Activated CD4-positive, alpha-beta T cell treated with anti-CD3 and anti-CD28 coated beads for 4 hours (primary cell): ENCODE results near the gene PDE3A.
"Not testable (repeated sequence)": the region's sequence is repeated elsewhere in the genome, so short reads cannot be mapped to it uniquely, and the experiment has no call there.

ENCODE experiments used
- DNase-seq, 2 donors: peaks; one replicate each; pipeline ENCODE4 v3.0.0-alpha.2; 2020

The PDE3A gene

GRCh38 chr12:20560935-20561334 lies 192.6 kb downstream of the PDE3A start:
- DNase-seq, result no peak

- no peak for DNase-seq
These were observed 193.5 kb downstream of the PDE3A start for GRCh38 chr12:20561871-20562270.

GRCh38 chr12:20567413-20567812 lies 199.1 kb downstream of the PDE3A start:
- DNase-seq, result no peak

GRCh38 chr12:20572451-20572850 lies 204.1 kb downstream of the PDE3A start:
- DNase-seq, result no peak

- no peak for DNase-seq
These were observed 208.2 kb downstream of the PDE3A start for GRCh38 chr12:20576528-20576927.

GRCh38 chr12:20577054-20577453 lies 208.7 kb downstream of the PDE3A start:
- DNase-seq, result no peak

GRCh38 chr12:20578142-20578541 lies 209.8 kb downstream of the PDE3A start:
- DNase-seq, result no peak

GRCh38 chr12:20585055-20585625 lies 216.8 kb downstream of the PDE3A start:
- DNase-seq, result no peak

GRCh38 chr12:20585913-20586312 lies 217.6 kb downstream of the PDE3A start:
- no peak for DNase-seq

- no peak for DNase-seq
These were observed 219.7 kb downstream of the PDE3A start for GRCh38 chr12:20588042-20588441.

GRCh38 chr12:20590570-20590969 lies 222.2 kb downstream of the PDE3A start:
- DNase-seq, result no peak

GRCh38 chr12:20592556-20592955 lies 224.2 kb downstream of the PDE3A start:
- DNase-seq, result no peak

- no peak for DNase-seq
These were observed 225.3 kb downstream of the PDE3A start for GRCh38 chr12:20593611-20594010.

- no peak for DNase-seq
These were observed 227.7 kb downstream of the PDE3A start for GRCh38 chr12:20596061-20596460.

- DNase-seq, result no peak
These were observed 231.4 kb downstream of the PDE3A start for GRCh38 chr12:20599757-20600156.

GRCh38 chr12:20601668-20602280 lies 233.4 kb downstream of the PDE3A start:
- DNase-seq, result no peak

- no peak for DNase-seq
These were observed 234.5 kb downstream of the PDE3A start for GRCh38 chr12:20602641-20603391.

GRCh38 chr12:20604408-20605067 lies 236.2 kb downstream of the PDE3A start:
- DNase-seq, result no peak

- not testable (repeated sequence) for DNase-seq
These were observed 246.7 kb downstream of the PDE3A start for GRCh38 chr12:20615020-20615419.

GRCh38 chr12:20616093-20616492 lies 247.8 kb downstream of the PDE3A start:
- DNase-seq, result no peak

GRCh38 chr12:20620261-20620660 lies 251.9 kb downstream of the PDE3A start:
- no peak for DNase-seq

- DNase-seq, result no peak
These were observed 256.4 kb downstream of the PDE3A start for GRCh38 chr12:20624718-20625117.

- DNase-seq, result no peak
These were observed 257.2 kb downstream of the PDE3A start for GRCh38 chr12:20625531-20625930.
